ENCODE measurements around the gene L3MBTL2. TPM values are rescaled to one million over a fixed set of nuclear protein-coding genes. Genes with fewer than 3 reads are reported as not detected.

Gene L3MBTL2
- total and polyA plus RNA-seq, 11 donors = 7.3 to 25.7 (median 14.6) TPM

- H3K27me3 ChIP-seq = no peaks in the 10 kb centered on the region
- H3K36me3 ChIP-seq = no peaks in the 10 kb centered on the region
- ATAC-seq (no peak), DNase-seq (no peak)
- H3K9me3 ChIP-seq = no peaks in the 10 kb centered on the region
- TF ChIP-seq POLR2A (IDR thresholded peaks at IDR 0.05) (no peak), CTCF (IDR thresholded peaks at IDR 0.05) (no peak)
- 55 to 80% (median 61%) methylated on average over 14 to 33 of the region's 33 CpGs for WGBS, 4 donors
- peak overlapping the region in 11 of 12 donors; percentile 10 to 73 (median 58) for H3K27ac ChIP-seq
- H3K4me3 ChIP-seq = peak overlapping the region in 11 of 12 donors; percentile 0 to 62 (median 53)
- peaks cover 0 to 49% (median 20%) of the 10 kb centered on the region in 12 donors for H3K4me1 ChIP-seq
- intact Hi-C loops (cut with DNase I) = loop anchor here in 4 of 10 donors (5.0 kb wide), 2 partner anchors 40 to 315 kb away; no protein-coding TSS in a partner anchor
Observed at GRCh38 chr22:41237036-41237706, 32.1 kb downstream of the L3MBTL2 start.

GRCh38 chr22:41237707-41238569, 32.8 kb downstream of the L3MBTL2 start:
- TF ChIP-seq CTCF (IDR thresholded peaks at IDR 0.05) (peak; percentile 29 to 80 (median 56)), POLR2A (IDR thresholded peaks at IDR 0.05) (no peak)
- intact Hi-C loops (cut with DNase I) = loop anchor here in 4 of 10 donors (5.0 kb wide), 2 partner anchors 41 to 316 kb away; no protein-coding TSS in a partner anchor
- Histone ChIP-seq H3K4me3 (peak overlapping the region in 11 of 12 donors; percentile 0 to 62 (median 53)), H3K36me3 (no peaks in the 10 kb centered on the region), H3K27ac (peak overlapping the region in 11 of 12 donors; percentile 10 to 73 (median 58)), H3K27me3 (no peaks in the 10 kb centered on the region), H3K4me1 (peaks cover 0 to 42% (median 17%) of the 10 kb centered on the region in 12 donors), H3K9me3 (no peaks in the 10 kb centered on the region)
- 4 to 17% (median 14%) methylated on average over 39 to 97 of the region's 97 CpGs for WGBS, 4 donors
- DNase-seq = peak; percentile 74 to 89 (median 80)
- peak; percentile 10 to 77 (median 66) for ATAC-seq

GRCh38 chr22:41238570-41239442, 33.7 kb downstream of the L3MBTL2 start:
- peak overlapping the region in 5 of 12 donors; percentile 34 to 62 (median 54) for H3K4me3 ChIP-seq
- peak overlapping the region in 4 of 12 donors; percentile 57 to 68 (median 62) for H3K27ac ChIP-seq
- no peaks in the 10 kb centered on the region for H3K27me3 ChIP-seq
- no peaks in the 10 kb centered on the region for H3K9me3 ChIP-seq
- 93 to 95% (median 94%) methylated on average over 17 to 32 of the region's 32 CpGs for WGBS, 4 donors
- TF ChIP-seq POLR2A (IDR thresholded peaks at IDR 0.05) (no peak), CTCF (IDR thresholded peaks at IDR 0.05) (no peak)
- no peak for DNase-seq
- peaks cover 0 to 38% (median 16%) of the 10 kb centered on the region in 12 donors for H3K4me1 ChIP-seq
- ATAC-seq = no peak
- H3K36me3 ChIP-seq = no peaks in the 10 kb centered on the region
- intact Hi-C loops (cut with DNase I) = loop anchor here in 4 of 10 donors (5.0 kb wide), 2 partner anchors 42 to 317 kb away; no protein-coding TSS in a partner anchor
